NK-92 treated with Interleukin-12 subunit alpha and Interleukin-12 subunit beta, amount 100 ng/mL, for 24 hours (cell line): Measurements from ENCODE around the gene SZT2.

Experiments
- DNase-seq: peaks from one replicate; lab custom pipeline; 2025; lab: John Stamatoyannopoulos, UW

Gene SZT2

DNA sequence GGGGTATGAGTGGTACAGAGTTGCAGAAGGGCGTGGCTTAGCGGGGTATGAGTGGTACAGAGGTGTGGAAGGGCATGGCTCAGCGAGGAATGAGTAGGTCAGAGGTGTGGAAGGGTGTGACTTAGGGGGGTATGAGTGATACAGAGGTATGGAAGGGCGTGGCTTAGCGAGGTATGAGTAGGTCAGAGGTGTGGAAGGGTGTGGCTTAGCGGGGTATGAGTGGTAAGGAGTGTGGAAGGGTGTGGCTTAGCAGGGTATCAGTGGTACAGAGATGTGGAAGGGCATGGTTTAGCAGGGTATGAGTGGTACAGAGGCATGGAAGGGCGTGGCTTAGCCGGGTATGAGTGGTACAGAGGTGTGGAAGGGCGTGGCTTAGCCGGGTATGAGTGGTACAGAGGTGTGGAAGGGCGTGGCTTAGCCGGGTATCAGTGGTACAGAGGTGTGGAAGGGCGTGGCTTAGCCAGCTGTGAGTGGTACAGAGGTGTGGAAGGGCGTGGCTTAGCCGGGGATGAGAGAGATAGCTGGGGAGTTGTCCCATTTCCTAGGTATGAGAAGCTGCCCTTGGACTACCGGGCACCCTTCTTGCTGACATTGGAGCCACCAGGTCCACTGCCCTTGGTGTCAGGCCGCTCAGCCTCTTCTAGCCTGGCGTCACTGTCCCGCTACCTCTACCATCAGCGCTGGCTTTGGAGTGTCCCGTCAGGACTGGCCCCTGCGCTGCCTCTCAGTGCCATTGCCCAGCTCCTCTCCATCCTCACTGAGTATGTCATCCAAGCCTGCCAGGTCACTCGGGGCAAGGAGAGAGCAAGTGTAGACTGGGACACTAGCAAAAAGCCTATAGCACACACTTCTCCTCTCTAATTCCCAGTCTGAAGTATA, 34.2 kb downstream of the SZT2 start:
- DNase-seq: no peak

DNA sequence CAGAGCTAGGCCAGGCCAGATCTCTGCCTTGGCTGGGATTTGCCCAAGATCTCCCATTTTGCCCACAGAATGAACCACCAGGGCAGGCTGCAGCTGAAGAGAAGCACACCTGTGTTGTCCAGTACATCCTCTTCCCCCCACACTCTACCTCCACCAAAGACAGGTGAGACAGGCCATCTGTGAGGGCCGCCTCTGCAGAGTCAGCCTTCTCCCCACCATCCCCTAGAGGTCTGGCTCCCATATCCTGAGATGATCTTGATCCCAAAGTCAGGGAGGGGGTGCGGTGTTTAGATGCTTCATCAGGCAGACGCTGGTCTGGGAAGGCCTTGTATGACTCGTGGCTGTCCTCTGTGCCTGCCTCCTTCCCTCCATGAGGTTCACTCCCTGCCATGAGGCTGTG, 35.3 kb downstream of the SZT2 start:
- no peak for DNase-seq

DNA sequence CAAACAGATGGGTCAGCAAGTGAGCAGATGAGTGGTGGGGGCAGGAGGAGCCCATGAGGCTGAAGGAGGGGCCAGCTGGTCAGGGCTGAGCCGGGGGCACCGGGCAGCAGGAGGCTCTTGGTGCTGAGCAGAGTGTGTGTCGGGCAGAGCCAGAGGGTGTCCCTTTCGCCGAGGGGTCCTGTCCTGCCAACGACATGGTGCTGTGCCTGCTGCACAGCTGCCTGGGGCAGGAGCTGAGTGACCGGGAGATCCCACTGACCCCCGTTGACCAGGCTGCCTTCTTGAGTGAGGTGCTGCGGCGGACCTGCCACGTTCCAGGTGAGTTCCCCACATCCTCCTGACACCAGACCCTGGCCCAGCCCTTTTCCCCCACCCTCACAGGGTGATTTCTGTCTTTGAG, 36.5 kb downstream of the SZT2 start:
- DNase-seq: no peak

DNA sequence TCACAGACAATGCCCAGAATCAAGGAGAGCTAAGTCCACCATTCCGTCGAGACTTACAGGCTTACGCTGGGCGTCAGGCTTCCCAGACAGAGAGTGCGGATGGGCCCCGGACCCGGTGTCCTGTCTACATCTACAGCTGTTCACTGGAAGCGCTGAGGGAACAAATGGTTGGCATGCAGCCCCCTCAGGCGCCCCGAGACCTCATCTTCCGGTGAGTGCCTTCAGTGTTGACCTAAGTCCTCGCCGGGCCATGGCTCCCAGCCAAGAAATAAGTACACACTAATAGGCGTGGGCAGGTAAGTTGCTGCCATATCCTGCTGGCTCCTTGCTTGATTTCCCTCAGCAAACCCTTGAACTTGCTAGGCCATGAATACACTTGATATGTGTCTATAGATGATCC, 37.8 kb downstream of the SZT2 start:
- DNase-seq: no peak

DNA sequence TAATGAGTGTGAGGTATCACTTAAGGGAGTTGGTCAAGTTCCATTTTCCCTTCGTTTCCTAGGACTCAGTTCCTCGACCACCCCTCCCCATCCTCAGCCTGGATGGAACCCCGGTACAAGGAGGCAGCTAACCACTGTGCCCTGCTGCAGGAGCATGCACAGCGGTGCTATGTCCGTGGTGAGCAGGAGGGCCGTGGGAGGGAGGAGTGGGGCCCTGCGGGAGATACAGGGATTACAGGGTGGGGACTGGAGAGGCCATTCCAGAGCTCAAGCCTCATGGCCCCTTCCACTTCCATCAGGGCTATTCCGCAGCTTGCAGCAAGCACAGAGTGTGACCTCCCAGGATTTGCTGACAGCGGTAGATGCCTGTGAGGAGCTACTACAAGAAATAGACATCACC, 38.2 kb downstream of the SZT2 start:
- DNase-seq: no peak

DNA sequence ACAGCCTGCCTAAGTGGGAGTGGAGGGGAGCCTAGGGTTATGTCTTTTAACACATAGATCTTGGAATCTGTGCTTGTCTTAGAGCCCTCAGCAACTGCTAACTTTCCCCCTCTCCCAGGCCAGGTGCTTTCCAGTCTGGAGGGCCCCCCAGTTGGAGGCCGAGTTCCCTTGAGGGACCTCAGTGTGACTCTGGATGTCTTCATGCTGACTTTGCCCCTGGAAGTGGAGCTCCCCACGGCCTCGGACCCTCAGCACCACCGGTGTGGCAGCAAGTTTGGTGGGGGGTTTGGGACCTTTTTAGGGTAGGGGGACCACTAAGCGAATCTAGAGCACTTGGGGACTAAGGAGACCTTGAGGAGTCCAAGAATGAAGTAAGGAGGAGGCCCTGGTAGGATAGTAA, 41.1 kb downstream of the SZT2 start:
- DNase-seq: no peak

DNA sequence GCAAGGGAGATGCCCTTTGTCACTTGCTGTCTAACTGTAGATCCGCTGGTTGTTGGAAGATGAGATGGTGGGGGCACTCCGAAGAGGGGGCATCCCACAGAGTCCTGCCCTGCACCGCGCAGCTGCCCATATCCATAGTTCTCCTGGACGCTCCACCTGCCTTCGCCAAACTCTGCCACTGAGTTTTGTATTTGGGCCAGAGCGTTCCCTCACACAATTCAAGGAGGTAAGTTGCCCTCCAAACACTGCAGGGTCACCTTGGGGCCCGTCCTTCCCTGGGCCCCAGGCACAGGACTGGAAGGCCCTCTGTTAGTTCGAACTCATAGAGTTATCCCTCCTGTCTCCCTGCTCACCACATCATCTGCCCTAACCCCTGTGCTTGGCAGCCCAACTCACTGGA, 42.0 kb downstream of the SZT2 start:
- no peak for DNase-seq

DNA sequence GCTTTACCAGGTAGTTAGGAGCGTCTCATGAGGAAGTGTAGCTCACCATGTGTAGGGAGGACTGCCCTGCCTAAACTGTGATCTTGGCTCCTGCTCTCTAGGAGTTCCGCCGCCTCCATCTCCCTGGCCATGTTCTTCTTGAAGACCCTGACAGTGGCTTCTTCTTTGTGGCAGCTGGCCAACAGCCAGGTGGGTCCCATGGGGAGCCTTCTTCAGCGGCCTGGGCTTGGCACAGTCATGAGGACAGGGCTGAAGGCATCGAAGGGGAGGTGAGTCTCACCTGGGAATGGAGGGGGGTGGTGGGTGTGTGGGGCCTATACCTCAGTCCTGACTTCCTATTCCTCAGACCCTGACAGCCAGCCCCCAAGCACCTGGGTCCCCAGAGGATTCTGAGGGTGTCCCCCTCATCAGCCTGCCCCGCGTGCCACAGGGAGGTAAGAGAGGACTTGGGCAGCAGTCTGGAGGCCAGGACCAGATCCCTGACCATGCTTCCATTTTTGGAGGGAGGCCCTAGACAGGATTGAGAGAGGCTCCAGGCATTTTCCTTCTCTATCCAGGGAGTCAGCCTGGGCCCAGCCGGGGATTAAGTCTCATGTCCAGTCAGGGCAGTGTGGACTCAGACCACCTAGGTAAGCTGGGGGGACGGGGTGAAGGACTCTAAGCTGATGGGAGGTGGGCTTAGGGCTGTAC, 42.6 kb downstream of the SZT2 start:
- no peak for DNase-seq

DNA sequence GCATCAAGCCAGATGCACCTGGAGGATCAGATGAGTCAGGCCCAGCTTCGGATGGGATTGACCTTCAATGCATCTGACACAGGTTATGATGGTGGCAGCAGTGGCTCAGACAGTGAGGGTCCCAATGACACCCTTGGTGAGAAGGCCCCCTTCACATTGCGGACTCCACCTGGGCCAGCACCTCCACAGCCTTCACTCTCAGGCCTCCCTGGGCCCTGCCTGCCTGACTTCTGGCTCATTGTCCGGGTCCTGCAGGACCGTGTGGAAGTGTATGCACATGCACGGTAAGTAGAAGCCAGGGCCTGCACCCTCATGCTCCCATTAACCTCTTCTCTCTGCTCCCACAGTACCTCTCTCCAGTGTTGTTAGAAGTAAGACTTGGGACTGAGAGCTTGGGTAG, 43.2 kb downstream of the SZT2 start:
- DNase-seq: no peak

DNA sequence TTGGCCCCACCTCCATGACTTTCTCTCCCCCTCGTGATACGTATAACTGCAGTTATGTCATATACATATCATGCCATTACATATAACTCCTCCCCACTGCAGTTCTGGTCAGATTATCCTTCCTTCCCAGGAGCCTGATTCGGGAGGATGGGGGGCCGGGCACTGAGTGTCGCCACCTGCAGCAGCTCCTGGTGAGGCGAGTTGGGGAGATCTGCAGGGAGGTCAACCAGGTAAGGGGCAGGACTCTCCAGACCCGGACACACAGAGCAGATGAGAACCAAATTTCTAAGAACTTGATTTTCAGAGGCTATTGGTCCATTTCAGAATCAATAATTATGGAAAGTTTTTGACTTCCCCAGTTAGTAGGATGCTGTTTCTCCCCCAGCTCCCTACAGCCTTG, 44.6 kb downstream of the SZT2 start:
- DNase-seq: no peak

DNA sequence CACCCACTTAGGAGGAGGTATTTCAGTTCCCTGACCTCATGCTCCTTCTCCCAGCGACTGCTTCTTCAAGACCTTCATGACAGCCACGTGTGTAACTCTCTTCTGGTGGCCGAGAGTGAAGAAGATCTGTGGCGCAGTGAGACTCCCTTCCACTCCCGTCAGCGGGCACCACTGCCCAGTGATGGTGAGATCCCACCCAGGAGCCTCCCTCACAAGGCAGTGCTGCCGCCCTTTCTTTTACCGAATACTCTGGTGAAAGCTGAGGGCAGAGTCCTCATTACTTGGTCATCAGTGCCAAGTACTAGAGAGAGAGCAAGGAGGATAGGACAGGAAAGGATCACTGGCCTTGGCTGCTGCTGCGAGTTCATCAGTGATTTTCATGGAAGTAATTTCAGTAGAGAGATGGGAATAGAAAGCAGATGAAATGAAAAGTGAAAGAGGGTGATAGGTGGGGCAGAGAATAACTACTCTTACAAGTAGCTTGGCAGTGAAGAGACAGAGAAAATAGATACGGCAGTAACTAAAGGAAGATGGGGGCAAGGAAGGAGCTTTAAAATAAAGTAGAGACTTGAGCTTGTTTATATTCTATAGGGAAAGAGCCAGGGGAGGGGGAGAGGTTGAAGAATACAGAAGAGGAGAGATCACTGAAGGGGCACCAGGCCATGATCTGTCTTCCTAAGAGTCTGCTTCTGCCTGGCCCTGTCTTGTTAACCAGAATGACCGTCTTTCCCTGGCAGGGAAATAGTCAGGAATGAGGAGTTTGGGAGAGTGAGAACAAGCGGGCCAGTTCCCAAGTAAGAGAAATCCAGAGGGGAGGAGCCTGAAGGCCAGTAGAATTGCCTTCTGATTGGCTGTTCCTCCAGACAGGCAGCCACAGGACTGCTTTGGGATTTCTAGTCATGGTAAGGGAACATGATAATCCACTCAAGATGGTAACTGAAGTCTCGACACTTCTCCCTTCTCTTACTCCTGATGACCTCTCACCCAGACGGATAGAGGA, 45.7 kb downstream of the SZT2 start:
- DNase-seq: no peak

DNA sequence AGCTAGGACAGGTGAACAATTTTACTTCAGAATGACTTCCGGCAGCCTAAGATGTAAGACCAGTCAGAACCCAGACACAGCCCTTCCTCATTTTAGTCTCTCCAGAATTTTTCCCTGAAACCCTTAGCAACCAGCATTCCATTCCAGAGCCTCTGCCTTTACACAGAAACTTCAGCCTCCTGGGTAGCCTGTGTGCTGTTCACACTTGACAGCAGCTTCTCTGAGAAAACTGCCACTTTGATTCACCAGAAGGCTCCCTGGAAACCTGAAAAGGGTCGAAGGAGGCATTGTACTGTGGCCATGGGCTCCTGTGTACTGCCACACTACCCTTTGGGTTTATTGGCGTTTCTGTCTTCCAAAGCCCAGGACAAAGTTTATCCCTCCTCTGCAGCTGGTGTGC, 46.7 kb downstream of the SZT2 start:
- no peak for DNase-seq

DNA sequence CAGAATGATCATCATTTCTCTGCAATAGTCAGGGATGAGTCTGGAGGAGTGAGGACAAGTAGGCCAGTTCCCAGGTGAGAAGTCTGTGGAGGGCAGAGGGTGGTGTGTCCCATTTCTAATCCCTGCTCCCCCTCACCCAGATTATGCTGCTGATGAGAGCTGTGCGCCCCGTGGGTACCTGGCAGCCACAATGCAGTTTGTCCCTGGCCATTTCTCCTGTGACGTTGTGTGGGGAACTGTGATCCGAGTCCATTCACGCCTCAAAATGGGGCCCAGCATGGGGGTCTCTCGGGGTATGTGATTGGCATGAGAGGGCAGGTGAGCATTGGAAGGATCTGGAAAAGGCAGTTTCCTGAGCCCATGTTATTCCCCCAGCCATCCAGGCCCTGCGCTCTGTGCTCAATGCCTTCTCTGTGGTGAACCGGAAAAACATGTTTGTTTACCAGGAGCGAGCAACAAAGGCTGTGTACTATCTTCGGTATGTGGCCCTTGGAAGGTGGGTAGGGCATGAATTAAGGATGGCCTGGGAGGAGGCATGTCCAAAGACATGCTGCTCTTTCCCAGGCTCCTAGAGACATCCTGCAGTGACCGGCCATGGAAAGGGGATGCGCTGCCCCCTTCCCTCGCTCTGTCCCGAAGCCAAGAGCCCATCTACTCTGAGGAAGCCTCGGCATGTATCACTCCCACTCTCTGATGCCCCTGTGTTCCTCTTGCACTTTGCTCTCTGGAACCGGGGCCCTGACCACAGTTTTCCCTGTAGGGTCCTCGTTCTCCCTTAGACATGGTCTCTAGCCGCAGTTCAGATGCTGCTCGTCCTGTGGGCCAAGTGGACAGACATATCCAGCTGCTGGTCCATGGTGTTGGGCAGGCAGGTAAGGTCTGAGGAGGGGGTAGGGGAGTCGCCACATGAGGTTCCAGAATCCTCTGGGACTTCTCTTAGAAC, 47.6 kb downstream of the SZT2 start:
- DNase-seq: no peak

DNA sequence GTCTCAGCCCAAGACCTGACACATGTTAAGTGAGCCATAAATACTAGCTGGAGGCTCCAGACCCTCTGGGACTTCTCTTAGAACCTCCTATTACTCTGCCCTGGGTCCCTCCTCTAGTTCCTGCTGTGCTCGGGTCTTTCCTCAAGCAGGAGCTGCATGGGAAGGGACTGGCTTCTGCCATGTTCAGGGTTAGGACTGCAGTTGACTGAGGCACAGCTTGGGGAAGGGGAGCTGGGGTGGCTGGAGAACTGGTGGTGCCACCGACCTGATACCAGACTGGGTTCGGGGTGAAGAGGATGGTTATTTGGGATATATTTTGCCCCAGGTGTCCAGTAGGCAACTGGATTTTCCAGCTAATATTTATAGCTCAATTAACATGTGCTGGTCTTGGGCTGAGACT, 48.3 kb downstream of the SZT2 start:
- no peak for DNase-seq

DNA sequence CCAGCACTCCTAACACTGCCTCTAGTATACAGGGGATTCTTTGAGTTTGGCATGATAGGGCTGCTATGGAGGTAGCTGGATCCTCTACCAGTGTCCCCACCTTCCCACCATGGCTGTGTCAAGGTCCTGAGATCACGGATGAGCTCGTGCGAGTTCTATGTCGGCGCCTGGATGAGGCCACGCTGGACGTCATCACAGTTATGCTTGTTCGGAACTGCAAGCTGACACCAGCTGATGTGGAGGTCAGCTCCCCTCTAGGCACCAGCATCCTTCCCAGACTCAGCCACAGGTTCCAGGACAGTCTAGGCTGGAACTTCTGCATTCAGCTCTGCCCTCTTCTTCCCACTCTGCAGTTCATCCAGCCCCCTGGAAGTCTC, 48.9 kb downstream of the SZT2 start:
- DNase-seq: no peak

DNA sequence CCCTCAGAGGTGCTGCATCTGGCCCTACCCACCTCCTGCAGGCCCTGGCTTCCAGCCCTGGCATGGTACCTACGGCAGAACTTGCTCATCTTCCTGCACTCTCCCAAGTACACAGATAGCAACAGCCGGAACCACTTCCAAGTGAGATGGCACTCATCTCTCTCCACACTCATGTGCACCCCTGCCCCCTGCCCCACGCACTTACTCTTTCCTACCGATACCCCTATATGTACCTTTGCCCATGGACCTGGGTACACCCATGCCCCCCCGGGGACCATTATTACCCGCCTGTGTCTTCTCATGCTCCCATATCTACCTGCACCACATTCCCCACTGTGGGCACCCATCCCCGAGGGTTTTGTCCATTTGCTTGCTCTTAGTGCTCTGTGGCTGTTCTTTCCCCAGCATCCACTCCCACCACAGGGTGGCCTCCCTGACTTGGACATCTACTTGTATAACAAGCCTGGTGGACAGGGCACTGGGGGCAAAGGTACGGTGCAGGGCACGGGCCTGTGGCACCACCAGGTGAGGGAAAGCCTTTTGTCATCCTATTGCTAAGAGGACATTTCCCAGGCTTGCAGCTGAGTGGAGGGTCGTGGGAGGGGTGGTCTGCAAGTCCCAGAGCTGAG, 49.4 kb downstream of the SZT2 start:
- no peak for DNase-seq

DNA sequence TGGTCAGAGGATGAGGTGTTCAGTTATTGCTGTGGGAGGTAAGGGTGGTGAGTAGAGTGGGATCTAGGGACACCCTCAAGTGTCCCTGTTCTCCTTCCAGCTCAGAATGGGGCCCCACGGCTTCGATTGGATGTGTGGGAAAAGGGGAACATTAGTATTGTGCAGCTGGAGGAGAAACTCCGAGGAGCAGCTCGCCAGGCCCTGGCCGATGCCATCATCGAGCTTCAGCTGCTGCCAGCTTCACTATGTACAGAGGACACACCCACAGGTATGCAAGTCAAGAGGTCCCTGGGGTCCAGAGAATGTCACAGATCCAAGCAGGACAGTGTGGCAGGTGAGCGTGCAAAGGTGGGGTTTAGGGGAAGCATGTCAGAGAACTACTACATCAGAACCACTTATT, 50.1 kb downstream of the SZT2 start:
- no peak for DNase-seq

DNA sequence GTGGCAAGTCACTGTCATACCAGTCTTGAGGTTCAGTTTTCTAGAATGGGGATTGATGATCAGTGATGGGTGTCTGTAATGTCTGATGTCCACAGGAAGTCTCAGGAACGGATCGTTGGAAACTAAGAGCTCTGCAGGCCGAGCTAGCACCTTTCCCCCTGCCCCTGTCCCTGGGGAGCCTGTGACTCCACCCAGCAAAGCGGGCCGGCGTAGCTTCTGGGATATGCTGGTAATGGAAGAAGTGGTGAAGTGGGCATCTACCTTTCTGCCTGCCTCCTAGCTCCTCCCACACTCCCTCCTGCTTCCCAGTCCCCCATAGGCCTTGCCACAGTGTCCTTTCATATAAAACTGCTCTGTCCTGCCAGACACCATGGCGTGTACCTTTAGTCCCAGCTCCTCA, 50.7 kb downstream of the SZT2 start:
- DNase-seq: no peak

DNA sequence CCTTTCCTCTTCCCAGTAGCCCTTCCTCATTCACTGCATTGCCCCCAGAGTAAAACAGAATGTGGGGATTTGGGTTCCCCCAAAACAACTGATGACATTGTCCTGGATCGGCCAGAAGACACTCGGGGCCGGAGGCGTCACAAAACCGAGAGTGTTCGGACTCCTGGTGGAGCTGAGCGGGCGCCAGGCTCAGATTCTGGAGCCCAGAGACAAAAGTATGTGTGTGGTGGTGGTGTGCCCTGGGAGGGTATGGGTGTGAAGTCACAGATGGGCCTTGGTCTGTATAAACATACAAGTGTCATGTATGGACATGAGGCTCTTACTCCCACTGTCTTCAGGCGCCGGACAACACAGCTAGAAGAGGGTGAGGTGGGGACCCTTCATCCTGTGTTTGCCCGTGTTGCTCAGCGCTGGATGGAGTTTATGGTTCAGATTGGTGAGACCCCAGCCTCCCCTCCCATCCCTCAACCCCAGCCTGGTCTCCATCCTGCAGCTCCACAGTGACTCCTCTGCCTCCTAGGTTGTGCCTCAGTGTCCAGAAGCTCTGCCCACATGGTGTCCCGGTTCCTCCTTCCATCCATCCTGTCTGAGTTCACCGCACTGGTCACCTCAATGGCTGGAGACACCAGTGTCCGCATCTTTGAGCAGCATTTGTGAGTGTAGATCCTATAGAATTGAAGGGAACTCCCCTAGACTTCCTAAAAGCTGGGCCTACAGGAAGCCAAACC, 51.6 kb downstream of the SZT2 start:
- DNase-seq: no peak
